GM19238 (cell line): ENCODE measurements around the gene XCL1.

ENCODE experiments used
- DNase-seq: peaks from one replicate; pipeline ENCODE4 v3.0.0; 2011; ENCODE audit warnings: low spot score; ENCODE audit not compliant: insufficient read length

The XCL1 gene

GRCh38 chr1:168605443-168605842 lies 29.0 kb downstream of the XCL1 start:
- no peak for DNase-seq

GRCh38 chr1:168606096-168606495 lies 29.7 kb downstream of the XCL1 start:
- no peak for DNase-seq

GRCh38 chr1:168607872-168608428 lies 31.5 kb downstream of the XCL1 start:
- no peak for DNase-seq

DNA sequence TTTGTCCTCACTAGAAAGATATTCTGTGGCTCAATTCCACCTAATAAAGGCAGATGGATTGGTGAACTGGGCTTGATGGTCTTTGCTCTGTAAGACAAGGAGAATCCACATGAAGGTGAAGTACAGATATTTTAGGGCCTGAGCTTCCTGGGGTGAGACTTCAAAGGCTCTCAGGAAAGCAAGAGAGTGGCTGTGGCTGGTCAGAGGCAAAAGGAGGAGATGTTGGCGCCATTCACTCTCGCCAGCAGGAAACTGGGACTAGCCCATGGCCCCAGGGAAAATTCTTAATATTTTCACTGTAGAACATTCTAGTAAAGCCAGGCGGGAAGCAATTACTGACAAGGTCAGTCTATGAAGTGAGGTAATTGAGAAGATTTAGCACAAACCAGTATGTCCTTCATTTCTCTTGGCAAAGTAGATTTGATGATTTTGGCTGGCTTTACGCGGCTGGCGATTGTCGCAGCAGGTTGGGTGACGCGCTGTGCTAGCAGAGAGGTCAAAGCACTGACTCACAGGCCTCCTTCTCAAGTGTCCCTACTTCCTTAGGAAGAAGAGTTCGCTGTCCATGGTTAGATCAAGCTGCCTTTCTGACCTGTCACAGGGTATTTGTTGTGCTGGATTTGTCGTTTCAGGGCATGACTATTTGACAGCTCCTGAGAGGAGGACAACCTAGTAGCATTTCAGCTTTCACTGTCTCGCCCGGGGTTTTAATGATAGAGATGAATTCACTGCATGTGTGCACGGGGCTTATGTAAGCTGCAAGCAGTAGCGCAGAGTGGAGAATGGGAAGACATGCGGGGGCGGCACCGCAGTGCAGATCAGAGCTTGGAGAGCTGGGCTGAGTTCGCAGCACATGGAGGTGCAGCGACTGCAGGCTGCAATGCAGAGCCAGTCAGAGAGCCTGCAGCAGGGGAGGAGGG lies 32.7 kb downstream of the XCL1 start:
- no peak for DNase-seq

DNA sequence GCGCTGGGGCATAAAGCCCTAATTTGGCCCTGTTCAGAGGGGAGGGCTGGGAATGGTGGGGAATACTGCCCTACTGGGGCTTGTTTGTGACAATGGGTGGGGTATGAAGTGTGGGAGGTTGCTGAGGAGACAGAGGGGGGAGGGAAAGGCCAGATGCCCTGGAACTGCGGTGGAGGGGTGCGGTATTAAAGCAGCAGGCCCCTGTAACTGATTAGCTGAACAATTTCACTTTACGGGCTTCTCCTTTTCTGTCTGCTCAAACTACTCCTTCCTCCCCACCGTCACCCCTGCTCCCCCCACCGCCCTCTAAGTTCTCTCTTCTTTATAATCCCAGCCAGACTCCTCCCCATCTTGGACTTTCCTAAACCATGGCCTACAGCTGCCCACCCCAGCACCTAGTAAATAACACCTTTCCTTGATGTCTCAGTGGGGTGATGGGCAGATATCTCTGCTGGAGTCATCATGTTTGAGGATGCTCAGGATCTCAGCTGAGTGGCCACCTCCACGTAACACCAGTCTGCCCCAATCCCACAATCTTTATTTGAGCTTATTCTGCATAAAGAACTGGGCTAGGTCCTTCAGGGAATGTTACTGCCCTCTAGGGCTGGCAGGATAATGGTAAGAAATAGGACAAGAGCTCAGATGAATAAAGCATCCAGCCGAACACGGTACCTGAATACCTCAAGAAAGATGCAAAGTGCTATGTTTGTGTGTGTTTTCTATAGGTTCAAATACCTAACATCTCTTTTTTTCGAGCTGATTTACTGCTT lies 33.5 kb downstream of the XCL1 start:
- DNase-seq, result no peak

DNA sequence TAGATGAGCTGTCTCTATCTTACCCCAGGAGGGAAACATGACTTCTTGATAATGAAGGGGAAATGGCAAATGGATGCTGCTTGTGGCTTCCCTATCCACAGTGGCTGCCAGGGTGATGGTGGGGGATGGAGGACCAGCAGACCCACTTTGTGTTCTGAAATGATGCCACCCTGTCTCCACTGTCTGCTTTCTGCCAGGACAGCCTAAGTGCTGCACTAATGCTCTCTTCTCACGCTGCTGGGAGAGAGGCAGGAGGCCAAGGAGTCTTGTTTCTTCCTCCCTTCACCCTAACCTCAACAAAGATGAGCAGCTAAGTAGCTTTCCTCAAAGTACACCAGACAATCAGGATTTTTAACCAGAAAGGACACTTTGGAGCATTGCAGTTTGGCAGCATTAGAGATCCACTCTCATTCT lies 36.6 kb downstream of the XCL1 start:
- no peak for DNase-seq

DNA sequence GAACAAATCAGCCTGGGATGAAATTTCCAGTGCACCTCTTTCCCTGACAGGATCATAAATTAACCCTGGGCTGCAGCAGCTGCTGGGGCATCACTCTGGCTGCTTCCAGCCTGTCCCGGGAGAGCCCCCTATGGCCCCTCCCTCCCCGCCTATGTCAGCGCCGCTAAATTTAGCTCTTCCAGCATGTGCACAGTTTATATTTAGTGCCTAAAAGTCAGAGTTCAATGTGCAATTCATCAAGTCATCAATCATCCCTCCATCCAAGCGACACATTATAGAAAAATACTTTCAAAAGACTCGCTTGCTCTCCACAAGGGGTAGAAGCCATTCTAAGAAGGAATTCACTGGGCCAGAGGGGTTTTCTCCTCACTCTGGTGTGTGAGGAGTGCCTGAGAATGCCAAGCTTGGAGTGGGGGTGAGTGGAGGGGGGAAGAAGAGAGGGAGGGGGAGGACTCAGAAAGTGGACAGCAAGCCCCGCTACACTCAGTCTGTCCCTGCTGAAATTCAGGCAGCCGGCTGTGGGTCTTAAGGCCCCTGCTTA lies 37.4 kb downstream of the XCL1 start:
- no peak for DNase-seq

GRCh38 chr1:168614235-168614634 lies 37.8 kb downstream of the XCL1 start:
- no peak for DNase-seq

- DNase-seq, result no peak
Observed at GRCh38 chr1:168615965-168616364, 39.6 kb downstream of the XCL1 start.

GRCh38 chr1:168617974-168618750 lies 41.8 kb downstream of the XCL1 start:
- no peak for DNase-seq

DNA sequence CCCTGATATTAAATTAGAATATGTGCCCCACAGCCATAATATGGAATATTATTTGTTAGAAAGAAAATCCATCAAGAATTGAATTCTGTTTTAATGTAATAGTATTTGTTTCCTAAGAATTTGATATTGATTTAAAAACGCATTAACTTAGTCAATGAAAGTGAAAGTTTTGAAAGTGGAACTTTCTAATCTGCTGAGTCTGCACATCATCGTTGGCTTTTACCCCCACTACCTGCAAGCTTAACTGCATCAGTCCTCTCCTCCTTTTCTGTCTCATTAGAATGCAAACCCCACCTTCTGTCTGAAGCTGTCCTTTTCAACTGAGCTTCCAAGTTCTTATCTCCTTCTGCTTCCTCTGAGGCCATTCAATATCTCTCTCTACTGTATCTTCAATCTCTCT lies 42.5 kb downstream of the XCL1 start:
- no peak for DNase-seq

DNA sequence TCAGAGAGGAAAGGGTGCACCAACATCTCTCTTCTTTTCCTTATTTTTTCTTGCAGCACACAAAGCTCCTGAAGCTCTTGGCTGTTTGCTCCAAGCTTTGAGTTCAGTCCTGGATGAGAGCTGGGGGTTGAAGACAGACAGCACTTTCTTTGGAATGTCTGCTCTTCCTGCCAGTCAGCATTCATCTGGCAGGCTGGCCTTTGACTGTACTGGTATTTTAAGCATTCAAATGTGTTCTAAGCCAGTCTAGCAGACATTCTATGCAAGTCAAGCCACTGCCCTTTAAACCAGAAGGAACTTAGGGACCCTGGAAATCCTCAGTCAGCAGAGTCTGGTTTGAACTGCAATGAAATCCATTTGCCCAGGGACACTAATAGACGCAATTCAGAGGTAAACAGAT lies 45.0 kb downstream of the XCL1 start:
- no peak for DNase-seq

- DNase-seq, result no peak
Observed at GRCh38 chr1:168623003-168623828, 46.8 kb downstream of the XCL1 start.

DNA sequence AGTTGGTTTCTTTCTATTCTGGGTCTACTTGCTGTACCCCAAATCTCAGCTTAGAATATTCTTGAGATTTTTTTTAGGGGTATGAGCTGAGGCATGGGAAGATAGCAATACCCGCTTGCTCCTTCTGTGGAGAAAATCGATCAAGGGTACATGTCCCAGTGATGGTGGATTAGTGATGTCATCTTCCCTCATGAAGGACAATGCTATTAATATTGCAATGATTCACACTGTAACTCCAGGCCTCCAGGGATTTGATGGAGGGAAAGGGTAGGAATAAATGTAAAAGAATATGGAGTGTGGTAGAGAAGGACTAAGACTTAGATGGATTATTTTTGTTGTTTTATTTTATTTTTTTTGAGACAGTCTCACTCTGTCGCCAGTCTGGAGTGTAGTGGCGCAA lies 47.4 kb downstream of the XCL1 start:
- DNase-seq, result no peak

DNA sequence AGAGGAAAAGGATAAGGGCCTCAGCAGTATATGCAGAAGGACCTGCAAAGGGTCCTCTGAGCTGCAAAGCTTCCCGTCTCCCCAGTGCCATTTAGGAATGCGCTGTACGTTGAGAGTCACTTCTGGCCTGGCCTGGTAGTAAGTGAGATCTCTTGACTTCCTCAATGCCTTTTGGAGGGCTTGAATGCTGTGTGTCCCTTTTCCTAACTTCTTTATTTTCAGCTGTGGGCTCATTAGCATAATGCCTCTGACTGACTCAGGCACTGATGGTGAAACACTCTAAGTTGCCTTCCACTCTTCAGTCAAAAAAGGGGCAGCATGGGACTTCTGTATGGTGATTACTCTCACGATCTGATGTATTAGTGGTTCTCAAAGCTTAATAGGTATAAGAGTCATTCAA lies 49.9 kb downstream of the XCL1 start:
- no peak for DNase-seq

DNA sequence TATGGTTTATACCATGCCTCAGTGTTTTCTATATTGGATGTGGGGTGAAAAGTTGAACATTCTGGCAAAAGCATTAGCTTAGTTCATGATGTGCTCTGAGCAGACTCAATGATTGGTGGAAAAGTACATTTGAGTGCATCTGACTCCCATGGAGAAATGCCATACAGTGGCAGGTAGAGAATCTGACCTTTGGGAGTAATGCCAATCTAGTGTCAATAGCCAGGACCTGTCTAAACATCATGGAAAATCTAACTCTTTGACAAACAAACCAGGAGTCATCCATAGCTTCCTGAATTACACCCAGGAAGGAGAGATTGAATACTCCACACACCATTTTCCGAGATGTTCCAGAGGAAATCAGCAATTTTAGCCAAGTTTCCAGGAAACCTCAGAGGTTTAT lies 51.0 kb downstream of the XCL1 start:
- DNase-seq, result no peak

- DNase-seq, result no peak
Observed at GRCh38 chr1:168628807-168629206, 52.4 kb downstream of the XCL1 start.

- DNase-seq, result no peak
Observed at GRCh38 chr1:168629466-168629865, 53.1 kb downstream of the XCL1 start.
